Endothelial cell of umbilical vein (primary cell): ENCODE data around the gene GDF2. TPM values are rescaled to one million over a fixed set of nuclear protein-coding genes. Genes with fewer than 3 reads are reported as not detected.

Experiments used
- BruUV-seq: library from RNA; stranded (reverse); fragments of 400-500 nt; replicated peaks from 2 replicates; lab custom pipeline; 2021; lab: Mats Ljungman, UMichigan
- CTCF ChIA-PET: fragments of 300-600, 350-600 bp; sonication (Branson Sonifier 250); formaldehyde crosslinking; loops from one replicate; lab custom pipeline; 2021; ENCODE audit warnings: antibody characterized with exemption, inconsistent platforms; lab: Charles Lee
- POLR2A ChIA-PET: fragments of 300-600, 350-600 bp; sonication (Branson Sonifier 250); formaldehyde crosslinking; loops from one replicate; lab custom pipeline; 2021; ENCODE audit warnings: antibody characterized with exemption, inconsistent platforms; lab: Charles Lee
- DNase-seq: peaks from one replicate; pipeline ENCODE4 v3.0.0-alpha.2; 2011; ENCODE audit warnings: low read depth, low spot score
- FAIRE-seq: peaks from 2 replicates; lab custom pipeline; 2011; peaks lifted over from hg19 to GRCh38; lab: Jason Lieb, UNC
- H2AFZ ChIP-seq: 2 replicates; pipeline ENCODE4 v1.6.0; 2012; ENCODE audit warnings: low read depth, low read length, control low read depth, inconsistent platforms
- H3K27ac ChIP-seq: 2 replicates; pipeline ENCODE4 v1.5.1; 2011; ENCODE audit warnings: low read depth, mild to moderate bottlenecking, control low read depth, low read length, moderate library complexity; ENCODE audit not compliant: insufficient read depth
- H3K27me3 ChIP-seq, 2 experiments: 2 replicates each; pipeline versions ENCODE4 v1.6.0 to v1.6.1; 2011; ENCODE audit warnings: low read length in 2 of 2, mixed read lengths in 1 of 2; ENCODE audit not compliant: control insufficient read depth in 2 of 2, insufficient read depth in 2 of 2
- H3K36me3 ChIP-seq, 2 experiments: 2 replicates in 1 of 2; 3 replicates in 1 of 2; pipeline ENCODE4 v1.5.1; 2011; ENCODE audit warnings: low read length in 2 of 2, mild to moderate bottlenecking in 1 of 2, moderate library complexity in 1 of 2; ENCODE audit not compliant: control insufficient read depth in 2 of 2, insufficient read depth in 2 of 2; ENCODE audit errors: extremely low read depth in 1 of 2
- H3K4me1 ChIP-seq: 3 replicates; pipeline ENCODE4 v1.5.1; 2011; ENCODE audit warnings: mild to moderate bottlenecking, low read length; ENCODE audit not compliant: control insufficient read depth, insufficient read depth; ENCODE audit errors: extremely low read depth
- H3K4me2 ChIP-seq: 2 replicates; pipeline ENCODE4 v1.6.1; 2011; ENCODE audit warnings: low read length, control low read depth, mixed read lengths; ENCODE audit not compliant: insufficient read depth
- H3K4me3 ChIP-seq, 3 experiments: fragments of 200-600 bp in 1 of 3; sonication (generic), shearing (Covaris generic) in 1 of 3; replicated peaks in 1 of 3; 2 replicates each; pipeline ENCODE4 v1.5.1; 2011 to 2016; ENCODE audit warnings: control low read depth in 3 of 3, low read length in 3 of 3, mild to moderate bottlenecking in 2 of 3, inconsistent platforms in 1 of 3, low read depth in 1 of 3, moderate library complexity in 1 of 3; ENCODE audit not compliant: insufficient read depth in 1 of 3
- H3K79me2 ChIP-seq: 2 replicates; pipeline ENCODE4 v1.6.0; 2012; ENCODE audit warnings: low read length, inconsistent platforms; ENCODE audit not compliant: control insufficient read depth, insufficient read depth
- H3K9ac ChIP-seq: replicated peaks from 2 replicates; pipeline ENCODE3; 2011; ENCODE audit warnings: low read length, control low read depth; ENCODE audit not compliant: insufficient read depth; ENCODE audit errors: extremely low read depth
- H3K9me1 ChIP-seq: replicated peaks from 3 replicates; pipeline ENCODE4 v1.6.0; 2011; ENCODE audit warnings: mild to moderate bottlenecking, low read length; ENCODE audit not compliant: control insufficient read depth, insufficient read depth; ENCODE audit errors: extremely low read depth
- H3K9me3 ChIP-seq: replicated peaks from 2 replicates; pipeline ENCODE4 v1.5.1; 2012; ENCODE audit warnings: low read length, inconsistent platforms; ENCODE audit not compliant: control insufficient read depth, insufficient read depth
- H4K20me1 ChIP-seq: replicated peaks from 2 replicates; pipeline ENCODE3; 2011; ENCODE audit warnings: mild to moderate bottlenecking, low read length; ENCODE audit not compliant: control insufficient read depth, insufficient read depth; ENCODE audit errors: extremely low read depth
- CTCF ChIP-seq, 2 donors: IDR thresholded peaks; 1 replicate in 1 of 2; 2 replicates in 1 of 2; pipeline ENCODE4 v1.5.1; 2011; ENCODE audit warnings: low read length in 2 of 2, mild to moderate bottlenecking in 2 of 2, moderate library complexity in 2 of 2, control low read depth in 1 of 2, inconsistent platforms in 1 of 2, low read depth in 1 of 2; ENCODE audit not compliant: insufficient read depth in 1 of 2; ENCODE audit errors: extremely low read depth in 1 of 2
- EZH2 ChIP-seq: IDR thresholded peaks from 2 replicates; pipeline ENCODE4 v1.6.1; 2012; ENCODE audit warnings: borderline replicate concordance, low read depth, mild to moderate bottlenecking, moderate library complexity, low read length, inconsistent platforms; ENCODE audit not compliant: severe bottlenecking
- FOS ChIP-seq: IDR thresholded peaks from 2 replicates; pipeline ENCODE4 v1.6.1; 2011; ENCODE audit warnings: mild to moderate bottlenecking, low read length, moderate library complexity, borderline replicate concordance; ENCODE audit not compliant: insufficient read depth
- GATA2 ChIP-seq: IDR thresholded peaks from 2 replicates; pipeline ENCODE4 v1.7.0; 2011; ENCODE audit warnings: low read depth, mild to moderate bottlenecking, moderate library complexity, mixed read lengths, low read length; ENCODE audit not compliant: insufficient read length, insufficient read depth
- JUN ChIP-seq: IDR thresholded peaks from 2 replicates; pipeline ENCODE4 v1.6.1; 2011; ENCODE audit warnings: borderline replicate concordance, low read depth; ENCODE audit not compliant: insufficient read length, insufficient read depth
- MAX ChIP-seq: IDR thresholded peaks from 2 replicates; pipeline ENCODE4 v1.6.1; 2011; ENCODE audit not compliant: insufficient read depth, insufficient read length
- MYC ChIP-seq: IDR thresholded peaks from one replicate; pipeline ENCODE4 v1.6.1; 2011; ENCODE audit warnings: mild to moderate bottlenecking, low read depth, low read length
- POLR2A ChIP-seq: IDR thresholded peaks from 2 replicates; pipeline ENCODE4 v1.6.1; 2012; ENCODE audit warnings: low read depth, mild to moderate bottlenecking, control low read depth, low read length
- POLR2AphosphoS5 ChIP-seq: IDR thresholded peaks from 2 replicates; pipeline ENCODE4 v1.6.1; 2012; ENCODE audit warnings: low read depth, mild to moderate bottlenecking, control low read depth, low read length, moderate library complexity; ENCODE audit not compliant: insufficient read depth
- dilution Hi-C: fragments of 300-500 bp; cut with MboI; formaldehyde crosslinking; loops from one replicate; pipeline ENCODE4 v1.15.0; 2019; ENCODE audit warnings: low sequenced_read_pairs; ENCODE audit not compliant: extremely low pct_ligation_motif_present
- intact Hi-C: fragments of 100-400 bp; cut with micrococcal nuclease; formaldehyde crosslinking; loops from one replicate; pipeline ENCODE4 v1.10.0; 2022
- polyA plus RNA-seq, 4 experiments: library from polyadenylated mRNA; depleted of rRNA in 3 of 4; stranded (reverse) in 3 of 4; unstranded in 1 of 4; fragments of >200 nt; gene quantifications; 2 replicates each; pipeline versions ENCODE4 v1.2.1 to v1.2.3, GENCODE V29; 2011 to 2012; ENCODE audit warnings: missing spikeins in 1 of 4
- total RNA-seq: library from RNA; stranded (reverse); gene quantifications from 2 replicates; pipeline ENCODE4 v1.2.3, GENCODE V29; 2021

The GDF2 gene
- total and polyA plus RNA-seq, 2 donors (not counting 3 experiments of a cell fraction or from before 2014, with no cell fraction given): not detected

GRCh38 chr10:47344996-47345870 lies 23.0 kb downstream of the GDF2 start:
- dilution Hi-C loops: no loop called here
- POLR2A ChIA-PET: no interaction called here
- CTCF ChIA-PET: interaction anchor here (1.4 to 1.6 kb wide), 3 partner anchors 14 to 320 kb away, joined by 3 to 4 read pairs (median 3); no protein-coding TSS in a partner anchor

More at GRCh38 chr10:47344996-47345870, 23.0 kb downstream of the GDF2 start:
- FAIRE-seq (no peak), DNase-seq (no peak)
- BruUV-seq: no TSS peak
- Histone ChIP-seq H3K9me1 (no peaks in the 10 kb centered on the region), H3K4me2 (no peak overlapping the region), H3K9ac (no peak overlapping the region), H3K27me3 (no peaks in the 10 kb centered on the region), H4K20me1 (no peaks in the 10 kb centered on the region), H3K79me2 (no peaks in the 10 kb centered on the region), H3K27ac (no peak overlapping the region), H3K36me3 (no peaks in the 10 kb centered on the region), H2AFZ (no peak overlapping the region), H3K4me1 (no peaks in the 10 kb centered on the region), H3K4me3 (no peak overlapping the region), H3K9me3 (no peaks in the 10 kb centered on the region)
- TF ChIP-seq POLR2AphosphoS5: no peak
- TF ChIP-seq MYC: no peak
- no peak for TF ChIP-seq FOS
- no peak for TF ChIP-seq POLR2A
- TF ChIP-seq GATA2: no peak
- TF ChIP-seq EZH2: no peak
- no peak for TF ChIP-seq JUN
- no peak for TF ChIP-seq CTCF (IDR thresholded peaks at IDR 0.05; ENCODE audit: extremely low read depth in 1 of 2, insufficient read depth in 1 of 2, low read depth in 1 of 2, low read length in 2 of 2)
- TF ChIP-seq MAX: no peak
- intact Hi-C loops: no loop called here
